PC-3 (cell line): Measurements from ENCODE around the gene RALY. TPM values are rescaled to one million over a fixed set of nuclear protein-coding genes. Genes with fewer than 3 reads are reported as not detected.
A peak's percentile ranks its signal among the peaks of the same experiment; 100 is the strongest.

ENCODE experiments used
- ATAC-seq: fragments of 200-7000 bp; cut with Tn5 transposase; 2 replicates; pipeline ENCODE4 v1.9.1; 2020; ENCODE audit warnings: mild to moderate bottlenecking, moderate library complexity
- BruUV-seq: library from RNA; stranded (reverse); fragments of 400-500 nt; replicated peaks from 2 replicates; lab custom pipeline; 2021; lab: Mats Ljungman, UMichigan
- CTCF ChIA-PET: fragments of 300-600 bp; sonication (Branson Sonifier 250); formaldehyde crosslinking; loops from one replicate; lab custom pipeline; 2022; ENCODE audit warnings: antibody characterized with exemption; lab: Charles Lee
- POLR2A ChIA-PET: fragments of 300-600 bp; sonication (Branson Sonifier 250); formaldehyde crosslinking; loops from one replicate; lab custom pipeline; 2022; ENCODE audit warnings: antibody characterized with exemption; ENCODE audit not compliant: unreplicated experiment; lab: Charles Lee
- DNase-seq: peaks from one replicate; pipeline ENCODE4 v3.0.0-alpha.2; 2015
- H2AFZ ChIP-seq: fragments of 300-600 bp; sonication (generic); 2 replicates; pipeline ENCODE4 v1.6.0; 2016; ENCODE audit warnings: antibody characterized with exemption, low read length
- H3F3A ChIP-seq: fragments of 300-600 bp; sonication (generic); one replicate; pipeline ENCODE4 v1.6.0; 2017; ENCODE audit warnings: antibody characterized with exemption, low read length, control low read depth, mild to moderate bottlenecking; ENCODE audit not compliant: unreplicated experiment
- H3K27ac ChIP-seq: fragments of 300-600 bp; sonication (generic); 2 replicates; pipeline ENCODE4 v1.5.1; 2016; ENCODE audit warnings: mild to moderate bottlenecking, low read length
- H3K27me3 ChIP-seq: fragments of 300-600 bp; sonication (generic); 2 replicates; pipeline ENCODE4 v1.6.1; 2016; ENCODE audit warnings: low read length, mixed read lengths
- H3K36me3 ChIP-seq: fragments of 300-600 bp; sonication (generic); 2 replicates; pipeline ENCODE4 v1.6.1; 2016; ENCODE audit warnings: low read depth, mixed run types, low read length, mixed read lengths
- H3K4me1 ChIP-seq: fragments of 300-600 bp; sonication (generic); 2 replicates; pipeline ENCODE4 v1.5.1; 2016; ENCODE audit warnings: low read length; ENCODE audit not compliant: insufficient read depth
- H3K4me2 ChIP-seq: fragments of 300-600 bp; sonication (generic); 2 replicates; pipeline ENCODE4 v1.6.0; 2016; ENCODE audit warnings: low read length
- H3K4me3 ChIP-seq: fragments of 300-600 bp; sonication (generic); 2 replicates; pipeline ENCODE4 v1.5.1; 2016; ENCODE audit warnings: mild to moderate bottlenecking, low read length, mixed read lengths
- H3K79me2 ChIP-seq: fragments of 300-600 bp; sonication (generic); 2 replicates; pipeline ENCODE4 v1.6.1; 2017; ENCODE audit warnings: low read length, mixed read lengths
- H3K9ac ChIP-seq: fragments of 300-600 bp; sonication (generic); 2 replicates; pipeline ENCODE4 v1.6.0; 2016; ENCODE audit warnings: mild to moderate bottlenecking, low read length
- H3K9me2 ChIP-seq: fragments of 300-600 bp; sonication (generic); replicated peaks from 2 replicates; pipeline ENCODE4 v1.6.1; 2016; ENCODE audit warnings: mixed run types, low read length, mixed read lengths
- H3K9me3 ChIP-seq: fragments of 300-600 bp; sonication (generic); 2 replicates; pipeline ENCODE4 v1.6.1; 2016; ENCODE audit warnings: low read length, mixed read lengths
- H4K20me1 ChIP-seq: fragments of 300-600 bp; sonication (generic); 2 replicates; pipeline ENCODE4 v1.6.1; 2016; ENCODE audit warnings: low read length, mixed read lengths
- CTCF ChIP-seq: fragments of 300-600 bp; sonication (generic); conservative IDR thresholded peaks from 2 replicates; pipeline ENCODE4 v1.5.1; 2017; ENCODE audit warnings: antibody characterized with exemption, low read depth, mild to moderate bottlenecking, low read length
- EZH2 ChIP-seq: fragments of 300-600 bp; sonication (generic); IDR thresholded peaks from one replicate; pipeline ENCODE4 v1.6.1; 2017; ENCODE audit warnings: antibody characterized with exemption, mild to moderate bottlenecking, low read length; ENCODE audit not compliant: unreplicated experiment
- EZH2phosphoT487 ChIP-seq: fragments of 300-600 bp; sonication (generic); IDR thresholded peaks from 2 replicates; pipeline ENCODE4 v1.6.1; 2018; ENCODE audit warnings: mild to moderate bottlenecking, antibody characterized with exemption, low read length, borderline replicate concordance
- intact Hi-C: fragments of 100-400 bp; cut with micrococcal nuclease; formaldehyde crosslinking; loops from 2 replicates; pipeline ENCODE4 v1.9.0; 2023
- total RNA-seq: library from RNA; depleted of rRNA; stranded (reverse); fragments of >200 nt; gene quantifications from 2 replicates; pipeline ENCODE4 v1.2.3, GENCODE V29; 2014

Gene RALY
- total RNA-seq, 1 experiment from 2014 or later = 160 TPM

- Histone ChIP-seq H4K20me1 (peaks cover 56% of the 10 kb centered on the region), H3K4me2 (no peak overlapping the region), H3K79me2 (peaks cover 94% of the 10 kb centered on the region), H3K9me3 (no peaks in the 10 kb centered on the region), H3K9me2 (no peaks in the 10 kb centered on the region), H3F3A (no peaks in the 10 kb centered on the region), H3K4me3 (no peak overlapping the region), H3K9ac (no peak overlapping the region), H3K27me3 (no peaks in the 10 kb centered on the region), H3K4me1 (peaks cover 14% of the 10 kb centered on the region; the same call in 1 of the 2 replicates), H3K36me3 (peaks cover 71% of the 10 kb centered on the region), H3K27ac (no peak overlapping the region), H2AFZ (no peak overlapping the region)
- BruUV-seq = no TSS peak
- ChIA-PET POLR2A (no interaction called here), CTCF (no interaction called here)
- intact Hi-C loops = no loop called here
- TF ChIP-seq EZH2 = no peak
- TF ChIP-seq EZH2phosphoT487 = no peak
- TF ChIP-seq CTCF = no peak
- DNase-seq = no peak
- ATAC-seq = no peak
Observed at GRCh38 chr20:34104059-34104458, 110.3 kb downstream of the RALY start.

- Histone ChIP-seq H3K79me2 (peaks cover 97% of the 10 kb centered on the region), H3K4me2 (no peak overlapping the region), H3K4me3 (no peak overlapping the region), H3K9me3 (no peaks in the 10 kb centered on the region), H3K36me3 (peaks cover 59% of the 10 kb centered on the region), H3F3A (no peaks in the 10 kb centered on the region), H3K4me1 (peaks cover 27% of the 10 kb centered on the region; the same call in 1 of the 2 replicates), H3K9me2 (no peaks in the 10 kb centered on the region), H2AFZ (no peak overlapping the region), H3K27me3 (no peaks in the 10 kb centered on the region), H4K20me1 (peaks cover 64% of the 10 kb centered on the region), H3K27ac (no peak overlapping the region), H3K9ac (no peak overlapping the region)
- ATAC-seq = no peak
- no TSS peak for BruUV-seq
- intact Hi-C loops = no loop called here
- ChIA-PET POLR2A (no interaction called here), CTCF (no interaction called here)
- no peak for DNase-seq
- TF ChIP-seq EZH2 (no peak), CTCF (no peak), EZH2phosphoT487 (no peak)
Observed at GRCh38 chr20:34105978-34106675, 112.4 kb downstream of the RALY start.

- peak overlapping the region; percentile 92 for H3K4me2 ChIP-seq
- TF ChIP-seq EZH2 (no peak), CTCF (no peak), EZH2phosphoT487 (no peak)
- BruUV-seq = no TSS peak
- no peaks in the 10 kb centered on the region for H3K27me3 ChIP-seq
- H2AFZ ChIP-seq = no peak overlapping the region
- peaks cover 69% of the 10 kb centered on the region for H4K20me1 ChIP-seq
- H3K9me3 ChIP-seq = no peaks in the 10 kb centered on the region
- DNase-seq (no peak), ATAC-seq (no peak)
- H3K79me2 ChIP-seq = peaks cover 84% of the 10 kb centered on the region
- H3F3A ChIP-seq = no peaks in the 10 kb centered on the region
- H3K27ac ChIP-seq = no peak overlapping the region
- POLR2A ChIA-PET = interaction anchor here (0.6 kb wide), 2 partner anchors 26 to 414 kb away, joined by 3 to 5 read pairs; no protein-coding TSS in a partner anchor
- peak overlapping the region; percentile 97; the same call in 1 of the 2 replicates for H3K4me3 ChIP-seq
- no peaks in the 10 kb centered on the region for H3K9me2 ChIP-seq
- H3K9ac ChIP-seq = no peak overlapping the region
- CTCF ChIA-PET = interaction anchor here (0.7 kb wide), 1 partner anchor 211 kb away, joined by 13 read pairs; no protein-coding TSS in a partner anchor
- H3K36me3 ChIP-seq = peaks cover 40% of the 10 kb centered on the region
- intact Hi-C loops = no loop called here
- H3K4me1 ChIP-seq = peaks cover 27% of the 10 kb centered on the region; the same call in 1 of the 2 replicates
Observed at GRCh38 chr20:34108616-34109174, 115.0 kb downstream of the RALY start.
